ENCODE data around the gene SALL3.

GRCh38 chr18:78975699-78976335 lies 3.8 kb upstream of the SALL3 start:
- no peak for TF ChIP-seq CTCF (IDR thresholded peaks at IDR 0.05 in 8 of 11, conservative IDR thresholded peaks at IDR 0.05 in 3 of 11)
- TF ChIP-seq POLR2A (IDR thresholded peaks at IDR 0.05), result no peak
